PC-9 (cell line): ENCODE data around the gene CSTF2.

Experiments used
- EZH2 ChIP-seq: fragments of 200-600 bp; sonication (generic); IDR thresholded peaks from 2 replicates; pipeline ENCODE4 v1.8.0; 2017; ENCODE audit warnings: antibody characterized with exemption, low read depth
- TF ChIP-seq, protein P1 (sequence below): fragments of 200-600 bp; sonication (generic); conservative IDR thresholded peaks from 2 replicates; pipeline ENCODE4 v1.6.1; 2017; ENCODE audit warnings: mixed run types, antibody characterized with exemption, mild to moderate bottlenecking, moderate library complexity

GRCh38 chrX:100831219-100831946 lies 11.2 kb downstream of the CSTF2 start:
- TF ChIP-seq, protein P1, sequence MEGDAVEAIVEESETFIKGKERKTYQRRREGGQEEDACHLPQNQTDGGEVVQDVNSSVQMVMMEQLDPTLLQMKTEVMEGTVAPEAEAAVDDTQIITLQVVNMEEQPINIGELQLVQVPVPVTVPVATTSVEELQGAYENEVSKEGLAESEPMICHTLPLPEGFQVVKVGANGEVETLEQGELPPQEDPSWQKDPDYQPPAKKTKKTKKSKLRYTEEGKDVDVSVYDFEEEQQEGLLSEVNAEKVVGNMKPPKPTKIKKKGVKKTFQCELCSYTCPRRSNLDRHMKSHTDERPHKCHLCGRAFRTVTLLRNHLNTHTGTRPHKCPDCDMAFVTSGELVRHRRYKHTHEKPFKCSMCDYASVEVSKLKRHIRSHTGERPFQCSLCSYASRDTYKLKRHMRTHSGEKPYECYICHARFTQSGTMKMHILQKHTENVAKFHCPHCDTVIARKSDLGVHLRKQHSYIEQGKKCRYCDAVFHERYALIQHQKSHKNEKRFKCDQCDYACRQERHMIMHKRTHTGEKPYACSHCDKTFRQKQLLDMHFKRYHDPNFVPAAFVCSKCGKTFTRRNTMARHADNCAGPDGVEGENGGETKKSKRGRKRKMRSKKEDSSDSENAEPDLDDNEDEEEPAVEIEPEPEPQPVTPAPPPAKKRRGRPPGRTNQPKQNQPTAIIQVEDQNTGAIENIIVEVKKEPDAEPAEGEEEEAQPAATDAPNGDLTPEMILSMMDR, result no peak
- TF ChIP-seq EZH2, result no peak
